ENCODE results near the gene UQCR10. TPM values are rescaled to one million over a fixed set of nuclear protein-coding genes. Genes with fewer than 3 reads are reported as not detected.

The UQCR10 gene
- total and polyA plus RNA-seq, 2 of the 4 experiments (the other 2 are of a cell fraction): 103 to 260 TPM

GRCh38 chr22:29772170-29772641, 5.0 kb downstream of the UQCR10 start:
- Histone ChIP-seq H2BK120ac (ENCODE audit: low read depth, low read length) (peak overlapping the region; percentile 47), H4K5ac (ENCODE audit: low read depth, low read length) (no peak overlapping the region; the same call in 1 of the 2 replicates), H4K20me1 (ENCODE audit: insufficient read depth, low read length) (peaks cover 5% of the 10 kb centered on the region), H3K9ac (ENCODE audit: low read depth, low read length) (no peak overlapping the region), H2AFZ (replicated peaks; ENCODE audit: low read length, poor library complexity) (peak overlapping the region; percentile 16), H3K4me1 (ENCODE audit: control insufficient read depth, insufficient read depth, low read length) (peaks cover 10% of the 10 kb centered on the region; the same call in 1 of the 2 replicates), H3K18ac (ENCODE audit: low read depth, low read length) (no peak overlapping the region; the same call in 1 of the 2 replicates), H2BK15ac (ENCODE audit: low read depth, low read length) (no peak overlapping the region), H3K4me3 (ENCODE audit: insufficient read depth, low read depth, low read length) (no peak overlapping the region), H4K91ac (ENCODE audit: insufficient read depth, low read depth, low read length) (peak overlapping the region; percentile 26), H4K8ac (ENCODE audit: low read depth in 2 of 2, low read length in 2 of 2) (peak overlapping the region in 1 of 2 experiments; percentile 53; a peak in 1 of 4 replicates), H3K4me2 (ENCODE audit: low read depth, low read length) (no peak overlapping the region), H3K14ac (replicated peaks; ENCODE audit: low read depth, low read length) (peak overlapping the region; percentile 7; the same call in 1 of the 2 replicates), H3K56ac (ENCODE audit: extremely low read depth, insufficient read depth, low read length) (no peak overlapping the region), H3K9me1 (ENCODE audit: insufficient read depth, low read length) (no peaks in the 10 kb centered on the region), H2AK9ac (replicated peaks; ENCODE audit: low read depth, low read length, poor library complexity) (peak overlapping the region; percentile 87), H3K36me3 (ENCODE audit: control insufficient read depth, insufficient read depth, low read length) (peaks cover 12% of the 10 kb centered on the region), H3K9me3 (ENCODE audit: control insufficient read depth, insufficient read depth, low read length) (no peaks in the 10 kb centered on the region), H3K4ac (ENCODE audit: low read depth, low read length) (peak overlapping the region; percentile 74), H2BK20ac (ENCODE audit: low read depth, low read length) (peak overlapping the region; percentile 17; the same call in 1 of the 2 replicates), H3K27me3 (ENCODE audit: control insufficient read depth, insufficient read depth, low read length) (no peaks in the 10 kb centered on the region), H3K79me1 (ENCODE audit: low read depth in 1 of 2, low read length in 2 of 2) (peaks cover 13 to 38% of the 10 kb centered on the region in 2 experiments; a peak in 3 of 4 replicates), H2AK5ac (ENCODE audit: low read depth, low read length) (peak overlapping the region; percentile 27), H2BK5ac (ENCODE audit: low read depth, low read length, poor library complexity, severe bottlenecking) (peak overlapping the region; percentile 21), H3K27ac (ENCODE audit: insufficient read depth, low read length) (no peak overlapping the region), H3K23ac (ENCODE audit: low read depth, low read length) (no peak overlapping the region)
- in situ Hi-C loops (cut with MboI; ENCODE audit: low sequenced_read_pairs) (no loop called here), intact Hi-C loops (cut with micrococcal nuclease) (loop anchor here (1.0 to 2.0 kb wide), 3 partner anchors 67 to 317 kb away; partner anchors contain the start of gene ASCC2), dilution Hi-C loops (cut with HindIII; ENCODE audit: low sequenced_read_pairs, unreplicated experiment) (no loop called here)
- TF ChIP-seq, protein P1, sequence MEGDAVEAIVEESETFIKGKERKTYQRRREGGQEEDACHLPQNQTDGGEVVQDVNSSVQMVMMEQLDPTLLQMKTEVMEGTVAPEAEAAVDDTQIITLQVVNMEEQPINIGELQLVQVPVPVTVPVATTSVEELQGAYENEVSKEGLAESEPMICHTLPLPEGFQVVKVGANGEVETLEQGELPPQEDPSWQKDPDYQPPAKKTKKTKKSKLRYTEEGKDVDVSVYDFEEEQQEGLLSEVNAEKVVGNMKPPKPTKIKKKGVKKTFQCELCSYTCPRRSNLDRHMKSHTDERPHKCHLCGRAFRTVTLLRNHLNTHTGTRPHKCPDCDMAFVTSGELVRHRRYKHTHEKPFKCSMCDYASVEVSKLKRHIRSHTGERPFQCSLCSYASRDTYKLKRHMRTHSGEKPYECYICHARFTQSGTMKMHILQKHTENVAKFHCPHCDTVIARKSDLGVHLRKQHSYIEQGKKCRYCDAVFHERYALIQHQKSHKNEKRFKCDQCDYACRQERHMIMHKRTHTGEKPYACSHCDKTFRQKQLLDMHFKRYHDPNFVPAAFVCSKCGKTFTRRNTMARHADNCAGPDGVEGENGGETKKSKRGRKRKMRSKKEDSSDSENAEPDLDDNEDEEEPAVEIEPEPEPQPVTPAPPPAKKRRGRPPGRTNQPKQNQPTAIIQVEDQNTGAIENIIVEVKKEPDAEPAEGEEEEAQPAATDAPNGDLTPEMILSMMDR (conservative IDR thresholded peaks at IDR 0.05; ENCODE audit: low read depth, low read length): peak; percentile 61
- peak; percentile 40 for TF ChIP-seq SMC3 (IDR thresholded peaks at IDR 0.05; ENCODE audit: low read depth, low read length)
- no peak for TF ChIP-seq MAZ (IDR thresholded peaks at IDR 0.05; ENCODE audit: borderline replicate concordance, low read depth, low read length)
- peak; percentile 59 for TF ChIP-seq RAD21 (IDR thresholded peaks at IDR 0.05; ENCODE audit: low read length)
- no TSS peak for BruUV-seq (replicated peaks)
- ATAC-seq (ENCODE audit: low read depth) (peak; percentile 79), DNase-seq (peak; percentile 76)
- ChIA-PET POLR2A (ENCODE audit: unreplicated experiment) (interaction anchor here (1.2 kb wide), 1 partner anchor 10 kb away, joined by 4 read pairs; no protein-coding TSS in a partner anchor), CTCF (interaction anchor here (0.6 to 1.2 kb wide), 4 partner anchors 9 to 484 kb away, joined by 3 to 6 read pairs (median 4); no protein-coding TSS in a partner anchor)
- WGBS, 2 experiments (ENCODE audit: extremely low coverage in 2 of 2, insufficient read length in 1 of 2): 0% methylated on average over 1 of the region's 5 CpGs; no CpG with 5 or more reads in 1 of the 2 experiments
